GM18517 (cell line): ENCODE measurements around the gene HAPLN3.

Source experiments
- ATAC-seq: cut with Tn5 transposase; IDR thresholded peaks from one replicate; pipeline ENCODE4 v1.9.1; 2021; ENCODE audit warnings: mild to moderate bottlenecking, moderate library complexity; ENCODE audit not compliant: unreplicated experiment

The HAPLN3 gene

DNA sequence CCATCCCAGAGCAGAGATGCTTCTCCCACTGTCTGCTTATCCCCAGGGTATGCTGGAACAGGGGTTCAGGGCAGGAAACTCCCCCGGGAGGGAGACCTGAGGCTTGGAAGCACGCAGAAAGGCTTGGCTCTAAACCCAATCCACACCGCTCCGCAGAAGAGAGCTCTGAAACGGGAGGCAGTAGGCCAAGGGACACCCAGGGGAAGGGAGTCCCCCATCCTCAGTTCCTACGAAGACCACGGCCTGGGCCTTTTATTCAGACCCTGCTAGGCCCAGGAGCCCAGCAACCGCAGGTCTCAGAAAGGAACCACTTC lies 1.8 kb upstream of the HAPLN3 start:
- no peak for ATAC-seq

DNA sequence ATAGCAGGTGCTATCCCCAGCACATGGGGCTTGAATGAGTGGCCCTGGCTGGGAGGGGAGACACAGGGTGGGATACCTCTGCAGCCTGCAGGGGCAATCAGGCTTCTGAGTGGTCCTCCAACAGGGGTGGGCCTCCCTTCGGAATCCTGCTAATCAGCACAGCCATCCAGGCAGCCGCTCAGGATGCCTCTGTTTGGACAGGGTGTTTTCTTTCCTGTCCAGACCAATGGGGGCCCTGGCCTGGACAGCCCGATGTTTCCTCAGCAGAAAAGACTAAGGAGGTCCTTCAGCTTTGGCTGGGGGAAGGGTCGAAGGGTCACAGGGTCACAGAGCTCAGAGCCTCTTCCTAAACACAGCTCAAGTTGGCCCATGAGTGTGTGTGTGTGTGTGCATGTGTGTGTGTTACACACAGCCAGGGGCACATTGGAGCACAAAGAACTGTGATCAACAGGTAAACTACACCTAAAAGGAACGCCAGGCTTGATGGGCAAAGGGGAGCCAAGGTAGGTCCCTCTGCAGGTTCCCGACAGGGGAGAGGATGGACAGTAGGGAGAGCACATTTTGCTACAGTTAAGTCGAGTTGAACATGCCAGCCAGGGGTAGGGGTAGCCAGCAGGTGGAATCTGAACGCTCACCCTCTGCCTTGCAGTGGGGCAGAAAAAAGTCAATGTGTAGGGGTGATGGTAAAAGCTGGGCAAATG lies 1.1 kb upstream of the HAPLN3 start:
- no peak for ATAC-seq

- no peak for ATAC-seq
Measured at GRCh38 chr15:88894348-88894818, 961 bp downstream of the HAPLN3 start.

DNA sequence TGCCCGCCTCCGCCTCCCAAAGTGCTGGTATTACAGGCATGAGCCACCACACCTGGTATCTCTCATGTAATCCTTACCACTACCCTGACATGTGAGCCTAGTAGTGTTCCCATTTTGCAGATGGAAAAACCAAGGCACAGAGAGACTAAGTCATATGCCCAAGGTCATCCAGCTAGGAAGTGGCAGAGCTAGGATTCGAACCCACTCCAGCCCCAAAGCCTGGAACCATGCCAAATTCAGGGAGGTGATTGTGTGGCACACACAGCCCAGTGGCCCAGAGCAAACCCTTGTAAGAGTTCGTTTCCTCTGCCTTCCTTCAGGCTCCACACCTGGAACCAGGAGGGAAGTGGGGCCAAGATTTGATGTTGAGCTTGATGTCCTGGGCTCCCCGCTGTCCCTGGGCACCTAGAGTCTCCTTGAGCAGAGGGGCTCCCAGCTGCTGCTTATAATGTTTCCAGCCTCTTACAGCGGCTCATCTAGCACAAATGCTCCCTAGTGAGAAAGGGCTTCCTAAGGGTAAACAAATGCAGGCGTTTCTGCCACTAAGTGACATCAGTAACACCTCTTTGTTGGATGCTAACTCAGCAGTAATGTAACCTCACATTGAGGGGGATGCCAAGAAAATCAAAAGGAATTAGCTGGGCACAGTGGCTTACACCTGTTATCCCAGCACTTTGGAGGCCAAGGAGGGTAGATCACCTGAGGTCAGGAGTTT lies 3.6 kb downstream of the HAPLN3 start:
- no peak for ATAC-seq

GRCh38 chr15:88890495-88890894 lies 4.8 kb downstream of the HAPLN3 start:
- no peak for ATAC-seq

DNA sequence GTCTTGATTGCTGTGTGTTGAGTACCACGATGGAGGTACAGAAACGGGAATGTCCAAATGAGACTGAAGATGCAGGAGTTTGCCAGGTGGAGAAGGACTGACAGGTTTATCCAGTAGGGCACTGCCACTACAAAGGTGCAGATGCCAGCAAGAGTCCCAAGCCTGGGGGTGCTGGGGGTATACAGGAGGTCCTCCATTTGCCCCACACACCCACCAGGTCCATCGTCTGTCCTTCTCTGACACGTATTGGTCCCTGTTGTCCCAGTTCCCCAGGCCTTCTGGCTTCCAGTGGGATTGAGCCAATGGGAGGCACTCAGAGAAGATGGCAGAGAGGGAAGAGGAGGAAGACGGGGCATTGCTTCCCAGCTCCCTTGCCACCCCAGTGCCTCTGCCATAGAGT lies 6.6 kb downstream of the HAPLN3 start:
- ATAC-seq: no peak

DNA sequence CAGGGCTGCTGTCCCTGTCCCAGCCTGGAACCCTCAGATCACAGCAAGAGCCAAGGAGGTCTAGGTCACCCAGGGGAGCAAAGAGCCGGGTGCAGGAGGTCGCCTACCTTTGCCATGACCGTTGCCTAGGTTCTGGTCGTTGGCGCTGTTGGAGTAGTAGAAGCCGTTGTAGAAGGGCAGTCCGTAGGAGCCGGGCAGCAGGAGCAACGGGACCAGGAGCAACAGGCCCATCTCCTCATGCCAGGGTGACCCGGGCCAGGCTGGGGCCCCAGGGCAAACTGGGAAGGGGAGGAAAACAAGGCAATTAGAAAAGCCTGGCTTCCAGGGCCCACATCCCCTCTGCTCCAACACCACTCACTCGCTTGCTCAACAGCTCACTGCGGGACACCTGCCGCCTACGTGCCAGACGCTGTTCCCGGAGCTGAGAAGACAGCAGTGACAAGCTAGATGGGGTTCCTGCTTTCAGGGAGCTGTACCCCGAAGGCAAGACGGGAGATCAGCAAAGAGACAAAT lies 8.2 kb downstream of the HAPLN3 start:
- no peak for ATAC-seq

DNA sequence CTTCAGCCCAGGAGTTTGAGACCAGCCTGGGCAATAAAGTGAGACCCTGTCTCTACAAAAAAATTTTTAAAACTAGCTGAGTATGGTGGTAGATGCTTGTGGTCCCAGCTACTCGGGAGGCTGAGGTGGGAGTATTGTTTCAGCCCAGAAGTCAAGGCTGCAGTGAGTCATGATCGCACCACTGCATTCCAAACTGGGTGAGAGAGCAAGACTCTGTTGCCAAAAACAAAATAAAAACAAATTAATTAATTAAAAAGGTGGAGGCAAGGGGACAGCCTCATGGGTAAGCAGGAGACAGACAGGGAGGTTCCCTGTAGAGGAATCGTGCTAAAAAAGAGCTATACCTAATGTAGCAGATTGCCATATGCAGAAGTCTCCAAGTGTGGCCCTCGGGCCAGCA lies 12.6 kb downstream of the HAPLN3 start:
- ATAC-seq: no peak

DNA sequence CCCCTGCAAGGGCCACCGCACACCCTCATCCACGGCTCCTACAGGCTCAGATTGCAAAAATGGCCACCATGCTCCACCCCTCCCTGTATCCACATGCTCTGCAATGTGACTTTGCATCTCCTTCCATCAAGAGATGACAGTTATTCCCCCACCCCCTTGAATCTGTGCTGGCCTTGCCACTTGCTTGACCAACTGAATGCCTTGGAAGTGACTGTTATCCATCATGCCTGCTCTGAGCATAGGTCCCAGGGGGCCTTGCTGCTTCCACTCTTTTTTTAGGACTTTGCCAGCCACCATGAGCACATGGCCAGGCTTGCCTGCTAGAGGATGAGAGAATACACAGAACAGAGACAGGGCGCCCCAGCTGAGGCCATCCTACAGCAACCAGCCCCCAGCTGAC lies 13.6 kb downstream of the HAPLN3 start:
- no peak for ATAC-seq

GRCh38 chr15:88880944-88881740 lies 14.2 kb downstream of the HAPLN3 start:
- no peak for ATAC-seq

DNA sequence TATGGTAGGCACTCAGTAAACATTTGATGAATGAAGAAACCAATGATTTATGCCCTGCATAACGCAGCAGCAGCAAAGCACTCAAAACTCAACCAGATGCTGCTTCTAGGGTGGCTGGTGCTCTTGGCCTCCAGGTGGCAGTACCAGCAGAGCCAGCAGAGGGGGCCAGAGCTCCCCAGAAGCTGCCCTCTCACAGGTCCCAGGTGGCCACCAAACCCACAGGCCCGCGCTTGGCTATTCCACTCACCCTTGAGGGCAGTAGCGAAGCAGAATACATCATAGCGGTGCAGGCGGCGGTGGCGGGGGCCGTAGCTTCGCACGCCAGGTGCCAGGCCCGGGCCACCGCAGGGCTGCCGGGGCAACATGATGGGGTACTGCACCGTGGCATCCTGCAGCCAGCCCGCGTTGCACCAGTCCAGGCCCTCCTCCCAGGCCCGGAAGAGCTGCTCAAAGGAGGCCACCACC lies 16.6 kb downstream of the HAPLN3 start:
- ATAC-seq: no peak

DNA sequence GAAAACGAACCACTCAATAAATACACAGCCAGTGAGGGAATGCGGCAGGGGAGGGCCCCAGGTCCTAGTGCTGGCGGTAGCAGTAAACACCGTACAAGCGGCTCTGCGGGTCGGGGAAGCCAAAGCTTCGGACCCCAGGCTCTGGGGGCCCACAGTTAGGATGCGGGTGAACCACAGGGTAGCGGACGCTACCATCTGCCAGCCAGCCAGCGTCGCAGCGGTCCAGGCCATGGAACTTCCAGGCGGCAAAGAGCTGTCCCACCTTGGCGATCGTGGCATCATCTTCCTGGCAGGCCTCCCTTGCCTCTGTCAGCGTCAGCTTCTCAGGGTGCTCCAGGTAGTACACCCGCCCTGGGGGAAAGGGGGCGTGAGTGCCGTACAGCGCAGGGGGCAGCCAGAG lies 17.4 kb downstream of the HAPLN3 start:
- ATAC-seq: no peak

- no peak for ATAC-seq
Measured at GRCh38 chr15:88877415-88877814, 17.9 kb downstream of the HAPLN3 start.

- no peak for ATAC-seq
Measured at GRCh38 chr15:88876573-88876972, 18.8 kb downstream of the HAPLN3 start.

GRCh38 chr15:88874684-88875083 lies 20.7 kb downstream of the HAPLN3 start:
- no peak for ATAC-seq

GRCh38 chr15:88874275-88874674 lies 21.1 kb downstream of the HAPLN3 start:
- no peak for ATAC-seq

DNA sequence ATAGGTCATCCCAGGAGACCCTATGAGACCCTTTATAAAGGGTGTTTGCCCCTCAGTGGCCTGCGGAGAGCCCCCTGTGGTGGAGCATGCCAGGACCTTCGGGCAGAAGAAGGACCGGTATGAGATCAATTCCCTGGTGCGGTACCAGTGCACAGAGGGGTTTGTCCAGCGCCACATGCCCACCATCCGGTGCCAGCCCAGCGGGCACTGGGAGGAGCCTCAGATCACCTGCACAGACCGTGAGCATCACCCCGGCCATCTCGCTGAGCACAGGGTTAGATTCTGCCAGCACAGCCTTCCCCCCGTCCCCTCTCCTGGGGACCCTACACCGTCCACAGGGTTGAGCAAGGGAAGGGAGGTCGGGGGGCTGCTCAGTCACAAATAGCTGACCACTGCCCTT lies 21.6 kb downstream of the HAPLN3 start:
- no peak for ATAC-seq

DNA sequence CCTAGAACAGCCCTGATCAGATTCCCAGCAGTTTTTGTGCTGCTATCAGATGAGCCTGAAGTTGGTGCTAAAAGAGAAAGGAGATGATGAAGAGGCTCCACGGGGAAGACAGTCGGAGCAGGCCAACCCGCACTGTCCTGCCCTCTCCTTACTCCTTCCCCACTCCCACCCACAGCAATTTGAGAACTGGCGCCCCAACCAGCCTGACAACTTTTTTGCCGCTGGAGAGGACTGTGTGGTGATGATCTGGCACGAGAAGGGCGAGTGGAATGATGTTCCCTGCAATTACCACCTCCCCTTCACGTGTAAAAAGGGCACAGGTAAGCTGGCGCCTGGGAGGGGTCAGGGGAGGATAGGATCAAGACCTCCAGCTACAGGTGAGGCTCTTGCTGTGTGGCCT lies 22.6 kb downstream of the HAPLN3 start:
- ATAC-seq: no peak

DNA sequence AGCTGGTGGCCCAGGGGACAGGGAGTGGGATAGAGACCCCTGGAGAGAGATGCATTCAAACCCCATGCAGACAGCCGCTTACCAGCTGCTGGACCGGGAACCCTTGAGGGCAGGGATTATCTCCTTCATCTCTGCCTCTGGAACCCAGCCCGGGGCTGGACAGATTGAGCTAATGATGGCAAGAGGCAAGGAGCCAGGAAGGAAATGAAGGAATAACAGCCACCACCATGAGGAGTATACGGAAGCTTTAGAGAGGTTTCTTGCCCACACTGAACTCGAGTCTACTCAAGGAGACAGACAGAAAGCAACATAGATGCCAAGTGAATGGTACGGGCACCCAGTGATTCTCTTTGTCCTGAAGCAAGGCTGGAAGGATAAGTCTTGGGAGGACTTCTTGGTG lies 23.2 kb downstream of the HAPLN3 start:
- no peak for ATAC-seq

DNA sequence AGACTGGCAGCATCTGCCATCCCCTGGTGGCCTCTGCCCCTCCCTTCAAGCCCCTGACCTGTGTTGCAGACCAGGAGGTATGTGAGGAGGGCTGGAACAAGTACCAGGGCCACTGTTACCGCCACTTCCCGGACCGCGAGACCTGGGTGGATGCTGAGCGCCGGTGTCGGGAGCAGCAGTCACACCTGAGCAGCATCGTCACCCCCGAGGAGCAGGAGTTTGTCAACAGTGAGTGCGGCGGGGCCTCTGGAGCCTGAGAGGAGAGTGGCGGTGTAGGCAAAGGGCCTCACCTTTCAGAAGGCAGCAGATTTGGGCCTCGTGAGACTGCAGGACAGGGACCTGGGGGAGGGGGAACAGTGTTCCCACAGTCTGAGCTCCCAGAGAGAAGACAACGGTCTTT lies 24.0 kb downstream of the HAPLN3 start:
- ATAC-seq: no peak

- no peak for ATAC-seq
Measured at GRCh38 chr15:88866295-88866881, 29.0 kb downstream of the HAPLN3 start.
